Neural cell (in vitro differentiated cells): ENCODE results near the gene GLT1D1. TPM values are rescaled to one million over a fixed set of nuclear protein-coding genes. Genes with fewer than 3 reads are reported as not detected.

Source experiments
- H2AFZ ChIP-seq: fragments of 200-600, 300-800 bp; sonication (generic), shearing (Covaris generic); 2 replicates; pipeline ENCODE4 v1.6.0; 2014; ENCODE audit warnings: low read depth, mild to moderate bottlenecking, antibody characterized with exemption, low read length, moderate library complexity
- H3F3A ChIP-seq: fragments of 200-600 bp; shearing (Covaris generic); 2 replicates; pipeline ENCODE4 v1.6.1; 2016; ENCODE audit warnings: mild to moderate bottlenecking, moderate library complexity, mixed read lengths, antibody characterized with exemption, low read length; ENCODE audit not compliant: insufficient read depth, poor library complexity, severe bottlenecking
- H3K27ac ChIP-seq: fragments of 200-600, 300-800 bp; sonication (generic), shearing (Covaris generic); 2 replicates; pipeline ENCODE4 v1.5.1; 2014; ENCODE audit warnings: mild to moderate bottlenecking, low read length, moderate library complexity
- H3K27me3 ChIP-seq: fragments of 300-800, 200-600 bp; sonication (generic), shearing (Covaris generic); 2 replicates; pipeline ENCODE4 v1.6.0; 2014; ENCODE audit warnings: mild to moderate bottlenecking, low read depth, low read length, moderate library complexity; ENCODE audit not compliant: insufficient read depth
- H3K36me3 ChIP-seq: fragments of 300-800, 200-600 bp; sonication (generic), shearing (Covaris generic); 2 replicates; pipeline ENCODE4 v1.5.1; 2014; ENCODE audit warnings: mild to moderate bottlenecking, antibody characterized with exemption, low read length, moderate library complexity; ENCODE audit not compliant: insufficient read depth
- H3K4me2 ChIP-seq: fragments of 300-800, 200-600 bp; sonication (generic), shearing (Covaris generic); 2 replicates; pipeline ENCODE4 v1.6.0; 2014; ENCODE audit warnings: mild to moderate bottlenecking, low read length
- H3K4me3 ChIP-seq: fragments of 300-800, 200-600 bp; sonication (generic), shearing (Covaris generic); 2 replicates; pipeline ENCODE4 v1.5.1; 2014; ENCODE audit warnings: mild to moderate bottlenecking, low read length, moderate library complexity
- H3K79me2 ChIP-seq: fragments of 200-600 bp; shearing (Covaris generic); replicated peaks from 2 replicates; pipeline ENCODE4 v1.6.0; 2014; ENCODE audit warnings: mild to moderate bottlenecking, low read length, moderate library complexity; ENCODE audit not compliant: insufficient read depth
- H3K9ac ChIP-seq: fragments of 300-800, 200-600 bp; sonication (generic), shearing (Covaris generic); 2 replicates; pipeline ENCODE4 v1.6.1; 2016; ENCODE audit warnings: mild to moderate bottlenecking, low read length, mixed read lengths
- H3K9me2 ChIP-seq: fragments of 200-600 bp; shearing (Covaris generic); 2 replicates; pipeline ENCODE4 v1.6.1; 2016; ENCODE audit warnings: mild to moderate bottlenecking, low read length, mixed read lengths; ENCODE audit not compliant: insufficient read depth
- H3K9me3 ChIP-seq: fragments of 200-600, 300-800 bp; sonication (generic), shearing (Covaris generic); 2 replicates; pipeline ENCODE4 v1.6.1; 2016; ENCODE audit warnings: mild to moderate bottlenecking, mixed run types, low read length, moderate library complexity, mixed read lengths
- H4K20me1 ChIP-seq: fragments of 200-600 bp; shearing (Covaris generic); 2 replicates; pipeline ENCODE4 v1.6.1; 2016; ENCODE audit warnings: mild to moderate bottlenecking, mixed run types; ENCODE audit not compliant: insufficient read depth
- EP300 ChIP-seq: fragments of 450-650 bp; conservative IDR thresholded peaks from 2 replicates; pipeline ENCODE4 v1.6.1; 2014; ENCODE audit warnings: antibody characterized with exemption, mild to moderate bottlenecking, moderate library complexity; ENCODE audit not compliant: poor library complexity, severe bottlenecking
- EZH2 ChIP-seq: fragments of 200-600, 300-800 bp; shearing (Covaris generic), sonication (generic); IDR thresholded peaks from 2 replicates; pipeline ENCODE4 v1.6.1; 2014; ENCODE audit warnings: antibody characterized with exemption, low read length, borderline replicate concordance, mild to moderate bottlenecking; ENCODE audit not compliant: insufficient read depth, poor library complexity, severe bottlenecking
- MXI1 ChIP-seq: fragments of 450-650 bp; conservative IDR thresholded peaks from 2 replicates; pipeline ENCODE4 v1.6.1; 2014; ENCODE audit warnings: antibody characterized with exemption, mild to moderate bottlenecking; ENCODE audit not compliant: poor library complexity, severe bottlenecking
- POLR2AphosphoS5 ChIP-seq: IDR thresholded peaks from 2 replicates; pipeline ENCODE4 v1.6.1; 2012
- RAD21 ChIP-seq: fragments of 450-650 bp; conservative IDR thresholded peaks from 2 replicates; pipeline ENCODE4 v1.6.1; 2014; ENCODE audit warnings: antibody characterized with exemption, mild to moderate bottlenecking, moderate library complexity
- REST ChIP-seq: IDR thresholded peaks from 2 replicates; pipeline ENCODE4 v1.6.1; 2012; ENCODE audit warnings: borderline replicate concordance
- SMC3 ChIP-seq: fragments of 450-650 bp; conservative IDR thresholded peaks from 2 replicates; pipeline ENCODE4 v1.6.1; 2014; ENCODE audit warnings: antibody characterized with exemption, mild to moderate bottlenecking, moderate library complexity; ENCODE audit not compliant: poor library complexity
- TAF1 ChIP-seq: IDR thresholded peaks from 2 replicates; pipeline ENCODE4 v1.6.1; 2012; ENCODE audit warnings: low read depth
- polyA plus RNA-seq: library from polyadenylated mRNA; depleted of rRNA; stranded (reverse); fragments of >200 nt; gene quantifications from 2 replicates; pipeline ENCODE4 v1.2.3, GENCODE V29; 2014
- TF ChIP-seq, protein P1 (sequence below): fragments of 450-650 bp; IDR thresholded peaks from 2 replicates; pipeline ENCODE4 v1.5.1; 2014; ENCODE audit warnings: antibody characterized with exemption, mild to moderate bottlenecking, moderate library complexity; ENCODE audit not compliant: poor library complexity, severe bottlenecking

GLT1D1 gene
- polyA plus RNA-seq, 1 donor from 2014 or later = 3.9 TPM

GRCh38 chr12:128947209-128947608 is 93.9 kb downstream of the GLT1D1 start:
- H3K79me2 ChIP-seq = no peaks in the 10 kb centered on the region
- TF ChIP-seq SMC3 (no peak), TAF1 (no peak), EZH2 (no peak), REST (no peak), MXI1 (no peak), EP300 (peak; percentile 61), POLR2AphosphoS5 (no peak), RAD21 (peak; percentile 9)
- TF ChIP-seq, protein P1, sequence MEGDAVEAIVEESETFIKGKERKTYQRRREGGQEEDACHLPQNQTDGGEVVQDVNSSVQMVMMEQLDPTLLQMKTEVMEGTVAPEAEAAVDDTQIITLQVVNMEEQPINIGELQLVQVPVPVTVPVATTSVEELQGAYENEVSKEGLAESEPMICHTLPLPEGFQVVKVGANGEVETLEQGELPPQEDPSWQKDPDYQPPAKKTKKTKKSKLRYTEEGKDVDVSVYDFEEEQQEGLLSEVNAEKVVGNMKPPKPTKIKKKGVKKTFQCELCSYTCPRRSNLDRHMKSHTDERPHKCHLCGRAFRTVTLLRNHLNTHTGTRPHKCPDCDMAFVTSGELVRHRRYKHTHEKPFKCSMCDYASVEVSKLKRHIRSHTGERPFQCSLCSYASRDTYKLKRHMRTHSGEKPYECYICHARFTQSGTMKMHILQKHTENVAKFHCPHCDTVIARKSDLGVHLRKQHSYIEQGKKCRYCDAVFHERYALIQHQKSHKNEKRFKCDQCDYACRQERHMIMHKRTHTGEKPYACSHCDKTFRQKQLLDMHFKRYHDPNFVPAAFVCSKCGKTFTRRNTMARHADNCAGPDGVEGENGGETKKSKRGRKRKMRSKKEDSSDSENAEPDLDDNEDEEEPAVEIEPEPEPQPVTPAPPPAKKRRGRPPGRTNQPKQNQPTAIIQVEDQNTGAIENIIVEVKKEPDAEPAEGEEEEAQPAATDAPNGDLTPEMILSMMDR = no peak

GRCh38 chr12:128949086-128949485 is 95.8 kb downstream of the GLT1D1 start:
- no peaks in the 10 kb centered on the region for H3K27me3 ChIP-seq
- H3K9ac ChIP-seq = no peak overlapping the region
- H4K20me1 ChIP-seq = no peaks in the 10 kb centered on the region
- no peak overlapping the region for H2AFZ ChIP-seq
- H3K4me3 ChIP-seq = no peak overlapping the region
- H3K4me2 ChIP-seq = no peak overlapping the region
- H3K9me2 ChIP-seq = no peaks in the 10 kb centered on the region
- H3F3A ChIP-seq = no peaks in the 10 kb centered on the region
- H3K27ac ChIP-seq = no peak overlapping the region
- no peaks in the 10 kb centered on the region for H3K36me3 ChIP-seq
- H3K79me2 ChIP-seq = no peaks in the 10 kb centered on the region
- TF ChIP-seq TAF1 = no peak
- TF ChIP-seq EZH2 = no peak
- TF ChIP-seq EP300 = no peak
- TF ChIP-seq RAD21 = no peak
- no peak for TF ChIP-seq REST
- no peak for TF ChIP-seq SMC3
- TF ChIP-seq POLR2AphosphoS5 = no peak
- no peak for TF ChIP-seq MXI1
- TF ChIP-seq, protein P1 = no peak
- no peaks in the 10 kb centered on the region for H3K9me3 ChIP-seq

More at GRCh38 chr12:128947209-128947608, 93.9 kb downstream of the GLT1D1 start:
- Histone ChIP-seq H4K20me1 (no peaks in the 10 kb centered on the region), H3K27ac (peak overlapping the region; percentile 63), H3K9me3 (no peaks in the 10 kb centered on the region), H2AFZ (no peak overlapping the region), H3K36me3 (no peaks in the 10 kb centered on the region), H3K4me3 (no peak overlapping the region), H3K9me2 (no peaks in the 10 kb centered on the region), H3K9ac (no peak overlapping the region), H3F3A (no peaks in the 10 kb centered on the region), H3K4me2 (no peak overlapping the region), H3K27me3 (no peaks in the 10 kb centered on the region)
